GM12873 (cell line): ENCODE results near the gene MRPL38.

Experiments used
- CTCF ChIP-seq: IDR thresholded peaks from 2 replicates; pipeline ENCODE4 v1.5.1; 2012; ENCODE audit warnings: low read depth, mild to moderate bottlenecking, moderate library complexity, low read length, control low read depth; ENCODE audit not compliant: insufficient read depth; ENCODE audit errors: missing control alignments

Gene MRPL38

DNA sequence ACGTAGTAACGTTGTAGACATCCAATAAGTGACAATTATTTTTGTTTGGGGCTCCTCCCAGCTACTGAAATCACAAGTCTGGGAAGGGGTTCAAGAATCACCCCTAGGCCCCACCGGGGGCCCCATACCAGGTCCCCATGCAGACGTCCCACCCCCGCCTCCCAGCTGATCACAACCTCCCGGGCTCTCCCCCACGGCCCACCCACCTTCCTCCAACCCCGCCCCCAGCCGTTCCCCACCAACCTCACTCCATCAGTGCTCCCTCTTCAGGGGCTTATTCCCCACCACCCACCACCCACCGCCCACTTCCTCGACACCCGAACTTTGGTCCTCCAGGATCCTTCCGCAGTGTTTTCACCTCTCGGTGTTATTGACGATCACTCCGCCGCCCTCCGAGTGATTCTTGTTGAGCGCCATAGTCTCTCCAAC is 49.8 kb downstream of the MRPL38 start:
- no peak for TF ChIP-seq CTCF

DNA sequence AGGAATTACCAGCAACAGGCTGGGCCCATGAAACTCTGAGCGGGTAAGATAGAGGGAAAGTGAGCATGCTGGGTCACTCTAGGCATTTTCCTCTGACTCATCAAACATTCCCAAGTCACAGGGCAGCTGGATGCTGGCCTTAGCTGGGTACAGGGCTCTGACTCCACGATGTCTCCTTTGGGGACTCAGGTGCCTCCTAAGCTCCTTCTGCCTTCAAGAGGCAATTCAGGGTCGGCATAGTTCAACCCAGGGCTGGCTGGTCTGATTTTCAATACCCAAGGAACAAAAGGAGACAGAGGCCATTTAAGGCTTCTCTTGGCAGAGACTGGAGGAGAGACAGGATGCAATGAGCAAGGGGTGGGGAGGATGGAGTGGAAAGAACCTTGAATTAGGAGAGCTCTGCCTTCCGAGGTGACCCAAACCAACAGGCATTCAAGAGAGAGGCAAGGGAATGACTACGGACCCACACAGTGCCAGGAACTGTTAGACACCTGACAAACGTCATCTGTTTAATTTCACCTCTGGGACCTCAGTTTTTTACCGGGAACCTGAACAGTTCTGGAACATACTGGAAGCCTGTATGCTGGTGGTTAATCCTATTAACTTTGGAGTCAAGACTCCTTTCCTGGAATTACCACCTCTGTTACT is 50.5 kb downstream of the MRPL38 start:
- TF ChIP-seq CTCF = no peak

DNA sequence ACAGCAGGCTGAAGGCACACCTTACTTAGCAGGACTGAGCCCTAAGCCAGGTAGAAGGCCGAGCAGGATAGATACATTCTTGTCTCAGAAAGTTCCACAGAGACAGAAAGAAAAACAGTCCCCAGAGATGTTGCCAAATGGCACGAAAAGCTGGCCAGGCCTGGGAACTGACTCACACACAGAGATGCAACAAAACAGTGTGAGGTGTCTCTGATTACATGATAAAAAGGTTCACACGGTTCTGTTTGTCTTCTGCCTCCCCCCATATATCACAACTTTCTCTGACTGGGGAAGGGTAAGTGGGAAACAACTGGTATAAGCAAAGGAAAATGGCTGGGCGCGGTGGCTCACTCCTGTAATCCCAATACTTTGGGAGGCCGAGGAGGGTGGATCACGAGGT is 51.3 kb downstream of the MRPL38 start:
- no peak for TF ChIP-seq CTCF

DNA sequence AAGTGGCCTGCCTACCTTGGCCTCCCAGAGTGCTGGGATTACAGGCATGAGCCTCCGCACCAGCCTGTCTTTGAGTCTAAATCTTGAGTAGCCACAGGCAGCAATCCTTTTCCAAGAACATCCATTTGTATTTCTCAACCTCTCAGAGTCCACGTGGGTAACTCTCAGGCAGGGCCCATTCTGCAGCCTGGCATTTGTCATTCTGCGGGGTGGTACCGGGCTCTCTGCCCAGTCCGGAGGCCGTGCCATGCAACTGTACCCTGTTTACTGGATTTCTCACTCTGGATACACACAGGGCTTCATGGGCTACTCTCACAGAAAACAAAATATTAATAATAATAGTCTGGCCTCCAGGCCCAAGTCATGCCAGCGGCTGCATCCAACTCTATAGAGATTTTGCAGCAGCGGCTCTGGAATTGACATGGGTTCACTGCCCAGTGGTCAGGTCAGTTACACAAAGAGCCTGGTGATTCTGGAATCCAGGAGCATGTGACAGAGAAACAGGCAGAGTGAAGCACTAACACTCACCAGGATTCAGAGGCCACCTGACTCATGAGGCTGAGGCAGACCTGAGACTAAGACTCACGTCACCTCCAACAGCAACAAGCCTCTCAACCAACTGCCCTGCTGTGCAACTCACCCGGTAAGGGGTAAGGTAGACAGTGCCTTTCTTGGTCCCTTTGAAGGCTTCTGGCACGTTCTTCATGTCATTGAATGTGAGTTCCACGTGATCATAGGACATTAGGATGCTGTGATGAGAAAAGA is 53.6 kb downstream of the MRPL38 start:
- TF ChIP-seq CTCF = no peak

- TF ChIP-seq CTCF = no peak
Measured at GRCh38 chr17:75849724-75850123, 55.0 kb downstream of the MRPL38 start.

DNA sequence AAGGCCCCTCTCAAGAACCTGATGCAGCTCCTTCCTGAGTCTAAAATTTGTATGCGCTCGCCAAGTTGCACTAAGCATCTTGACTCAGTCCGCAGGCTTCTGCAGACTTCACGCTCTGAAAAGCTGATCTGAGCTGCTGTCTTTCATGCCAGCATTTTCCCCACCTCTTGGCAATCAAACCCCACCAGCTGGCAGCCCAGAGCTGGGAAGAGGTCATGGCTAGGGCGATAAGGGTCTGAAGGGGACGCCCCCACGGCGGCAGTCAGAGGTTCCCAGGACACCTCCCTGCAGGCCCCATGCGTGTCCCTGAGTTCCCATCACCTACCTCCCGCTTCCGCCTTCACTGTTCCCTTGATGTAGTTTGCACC is 55.4 kb downstream of the MRPL38 start:
- TF ChIP-seq CTCF = no peak
